Muscle layer of colon (tissue), 2 donors: ENCODE data around the gene MAP2K1.

Experiments
- H3K27ac ChIP-seq: one replicate; pipeline ENCODE4 v1.7.0; 2013; ENCODE audit warnings: low read depth, mild to moderate bottlenecking, low read length, moderate library complexity
- H3K27me3 ChIP-seq, 2 donors: one replicate each; pipeline ENCODE4 v1.7.0; 2013; ENCODE audit warnings: low read length in 2 of 2, mild to moderate bottlenecking in 2 of 2; ENCODE audit not compliant: insufficient read depth in 2 of 2, control insufficient read depth in 1 of 2
- H3K36me3 ChIP-seq: one replicate; pipeline ENCODE4 v1.7.0; 2013; ENCODE audit warnings: mild to moderate bottlenecking, low read length; ENCODE audit not compliant: insufficient read depth
- H3K4me1 ChIP-seq: one replicate; pipeline ENCODE4 v1.7.0; 2013; ENCODE audit warnings: mild to moderate bottlenecking, low read length; ENCODE audit not compliant: insufficient read depth
- H3K4me3 ChIP-seq, 2 donors: one replicate each; pipeline ENCODE4 v1.7.0; 2013; ENCODE audit warnings: low read length in 2 of 2, low read depth in 1 of 2, mild to moderate bottlenecking in 1 of 2, moderate library complexity in 1 of 2
- H3K9ac ChIP-seq: one replicate; pipeline ENCODE4 v1.7.0; 2013; ENCODE audit warnings: low read length
- H3K9me3 ChIP-seq: one replicate; pipeline ENCODE4 v1.7.0; 2013; ENCODE audit warnings: mild to moderate bottlenecking, low read length
- donor health status: abdominal sarcoma.
- donor health status: Adenocarcinoma of cecum.

The MAP2K1 gene

GRCh38 chr15:66515901-66516322 is 129.2 kb downstream of the MAP2K1 start:
- Histone ChIP-seq H3K27ac (no peak overlapping the region), H3K4me1 (no peaks in the 10 kb centered on the region), H3K9me3 (no peaks in the 10 kb centered on the region), H3K36me3 (no peaks in the 10 kb centered on the region), H3K9ac (no peak overlapping the region), H3K27me3 (no peaks in the 10 kb centered on the region), H3K4me3 (no peak overlapping the region)

GRCh38 chr15:66523926-66524325 is 137.2 kb downstream of the MAP2K1 start:
- H3K9me3 ChIP-seq, result no peaks in the 10 kb centered on the region
- H3K27me3 ChIP-seq, result no peaks in the 10 kb centered on the region
- H3K4me1 ChIP-seq, result no peaks in the 10 kb centered on the region
- no peak overlapping the region for H3K4me3 ChIP-seq
- no peaks in the 10 kb centered on the region for H3K36me3 ChIP-seq
- no peak overlapping the region for H3K9ac ChIP-seq
- no peak overlapping the region for H3K27ac ChIP-seq

DNA sequence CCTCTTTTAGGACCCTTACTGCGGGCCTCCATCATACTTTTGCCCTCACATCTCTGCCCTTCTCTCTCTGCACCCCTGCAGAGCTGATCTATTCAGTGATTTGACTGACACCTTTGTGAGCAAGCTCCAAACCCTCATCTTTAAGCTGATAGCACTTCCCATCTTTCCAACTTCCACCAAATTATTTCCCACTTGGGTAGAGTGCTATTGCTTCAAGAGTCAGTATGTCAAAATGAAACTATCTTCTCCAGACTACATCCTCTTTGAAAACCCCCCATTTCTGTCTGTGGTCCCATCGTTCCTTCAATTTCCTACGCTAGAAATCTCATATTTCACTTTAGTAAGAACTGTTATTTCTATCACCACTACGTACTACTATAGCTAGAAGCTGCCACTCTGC is 138.1 kb downstream of the MAP2K1 start:
- Histone ChIP-seq H3K9ac (no peak overlapping the region), H3K9me3 (no peaks in the 10 kb centered on the region), H3K27ac (no peak overlapping the region), H3K36me3 (no peaks in the 10 kb centered on the region), H3K4me1 (no peaks in the 10 kb centered on the region), H3K4me3 (no peak overlapping the region), H3K27me3 (no peaks in the 10 kb centered on the region)

GRCh38 chr15:66535056-66535455 is 148.3 kb downstream of the MAP2K1 start:
- no peaks in the 10 kb centered on the region for H3K4me1 ChIP-seq
- no peaks in the 10 kb centered on the region for H3K27me3 ChIP-seq
- no peaks in the 10 kb centered on the region for H3K9me3 ChIP-seq
- no peaks in the 10 kb centered on the region for H3K36me3 ChIP-seq
- H3K4me3 ChIP-seq, result no peak overlapping the region
- no peak overlapping the region for H3K9ac ChIP-seq
- no peak overlapping the region for H3K27ac ChIP-seq
